K562 (cell line): ENCODE results near the gene PLD5. TPM values are rescaled to one million over a fixed set of nuclear protein-coding genes. Genes with fewer than 3 reads are reported as not detected.

Experiments
- ATAC-seq: fragments of 200-7000 bp; cut with Tn5 transposase; 3 replicates; pipeline ENCODE4 v1.9.1; 2020; ENCODE audit warnings: moderate library complexity
- BruUV-seq: library from RNA; stranded (reverse); fragments of 400-500 nt; replicated peaks from 2 replicates; lab custom pipeline; 2021; lab: Mats Ljungman, UMichigan
- CTCF ChIA-PET: fragments of 300-600 bp; formaldehyde crosslinking; extraction: SDS; loops from one replicate; lab custom pipeline; 2021; ENCODE audit warnings: low intra/inter-chr PET ratio; lab: Yijun Ruan, JAX
- POLR2A ChIA-PET: fragments of 300-600, 350-650 bp; sonication (Branson Sonifier 250); formaldehyde crosslinking; extraction: SDS; loops from one replicate; lab custom pipeline; 2021; ENCODE audit warnings: antibody characterized with exemption, inconsistent platforms; lab: Yijun Ruan, JAX
- DNase-seq, 4 experiments: peaks; one replicate each; pipeline versions ENCODE4 v3.0.0 to v3.0.0-alpha.2; 2011 to 2018; ENCODE audit warnings: low spot score in 3 of 4, mixed read lengths in 3 of 4; ENCODE audit errors: extremely low read depth in 1 of 4
- FAIRE-seq: peaks from 2 replicates; lab custom pipeline; 2011; peaks lifted over from hg19 to GRCh38; lab: Jason Lieb, UNC
- H2AFZ ChIP-seq: 2 replicates; pipeline ENCODE4 v1.6.0; 2011; ENCODE audit warnings: low read depth, low read length, control low read depth, inconsistent platforms
- H3K27ac ChIP-seq: fragments of 200-600 bp; 3 replicates; pipeline ENCODE4 v1.8.0; 2011; ENCODE audit warnings: low read depth, mild to moderate bottlenecking, control low read depth, inconsistent platforms, low read length, moderate library complexity, mixed read lengths; ENCODE audit errors: extremely low read depth
- H3K27me3 ChIP-seq, 2 experiments: fragments of 300-600 bp in 1 of 2; 2 replicates in 1 of 2; 3 replicates in 1 of 2; pipeline versions ENCODE4 v1.6.0 to v1.8.0; 2011; ENCODE audit warnings: inconsistent platforms in 2 of 2, low read length in 2 of 2, mild to moderate bottlenecking in 1 of 2, mixed read lengths in 1 of 2, moderate library complexity in 1 of 2; ENCODE audit not compliant: control insufficient read depth in 2 of 2, insufficient read depth in 2 of 2
- H3K36me3 ChIP-seq: fragments of 300-600 bp; 3 replicates; pipeline ENCODE4 v1.8.0; 2011; ENCODE audit warnings: mild to moderate bottlenecking, low read length, inconsistent platforms; ENCODE audit not compliant: control insufficient read depth, insufficient read depth
- H3K4me1 ChIP-seq, 2 experiments: fragments of 200-600 bp in 1 of 2; replicated peaks in 1 of 2; 2 replicates in 1 of 2; 3 replicates in 1 of 2; pipeline versions ENCODE4 v1.5.1 to v1.8.0; 2011; ENCODE audit warnings: inconsistent platforms in 2 of 2, low read length in 2 of 2, mild to moderate bottlenecking in 1 of 2, mixed read lengths in 1 of 2, moderate library complexity in 1 of 2; ENCODE audit not compliant: control insufficient read depth in 2 of 2, insufficient read depth in 2 of 2
- H3K4me2 ChIP-seq: 2 replicates; pipeline ENCODE4 v1.6.1; 2011; ENCODE audit warnings: low read length, control low read depth, inconsistent platforms, mixed read lengths; ENCODE audit not compliant: insufficient read depth
- H3K4me3 ChIP-seq: fragments of 200-600 bp; sonication (generic), shearing (Covaris generic); 2 replicates; pipeline ENCODE4 v1.5.1; 2016; ENCODE audit warnings: control low read depth, inconsistent platforms
- H3K79me2 ChIP-seq: fragments of 200-600 bp; 3 replicates; pipeline ENCODE4 v1.8.0; 2011; ENCODE audit warnings: low read length, inconsistent platforms; ENCODE audit not compliant: control insufficient read depth, insufficient read depth
- H3K9ac ChIP-seq, 2 experiments: 2 replicates each; pipeline versions ENCODE4 v1.6.0 to v1.6.1; 2011; ENCODE audit warnings: low read depth in 2 of 2, low read length in 2 of 2, control low read depth in 1 of 2, inconsistent platforms in 1 of 2, mild to moderate bottlenecking in 1 of 2, mixed read lengths in 1 of 2; ENCODE audit not compliant: insufficient read depth in 1 of 2
- H3K9me1 ChIP-seq: one replicate; pipeline ENCODE4 v1.6.0; 2011; ENCODE audit warnings: inconsistent platforms, mild to moderate bottlenecking, low read length, moderate library complexity; ENCODE audit not compliant: control insufficient read depth, insufficient read depth
- H3K9me3 ChIP-seq: replicated peaks from 2 replicates; pipeline ENCODE4 v1.5.1; 2011; ENCODE audit warnings: low read depth, low read length, inconsistent platforms; ENCODE audit not compliant: control insufficient read depth, insufficient read depth
- H4K20me1 ChIP-seq: replicated peaks from 2 replicates; pipeline ENCODE4 v1.6.1; 2011; ENCODE audit warnings: low read length, inconsistent platforms, mixed read lengths; ENCODE audit not compliant: control insufficient read depth, insufficient read depth
- ATF7 ChIP-seq: fragments of 450-650 bp; IDR thresholded peaks from 2 replicates; pipeline ENCODE4 v1.7.1; 2014; ENCODE audit warnings: mild to moderate bottlenecking, moderate library complexity
- CXXC5 ChIP-seq: fragments of 250-450 bp; sonication (Bioruptor Pico); IDR thresholded peaks from 2 replicates; pipeline ENCODE4 v1.8.0; 2022; ENCODE audit warnings: inconsistent platforms, mild to moderate bottlenecking, moderate library complexity
- DMBX1 ChIP-seq: fragments of 250-450 bp; sonication (Bioruptor Pico); IDR thresholded peaks from 2 replicates; pipeline ENCODE4 v1.8.0; 2022; ENCODE audit warnings: inconsistent platforms, mild to moderate bottlenecking, moderate library complexity, borderline replicate concordance
- ETV1 ChIP-seq: fragments of 450-650 bp; conservative IDR thresholded peaks from 2 replicates; pipeline ENCODE4 v1.6.1; 2016; ENCODE audit warnings: missing genetic modification characterization, control low read depth, low read depth, missing compliant biosample characterization
- EWSR1 ChIP-seq: fragments of 450-650 bp; IDR thresholded peaks from 2 replicates; pipeline ENCODE4 v1.6.1; 2018; ENCODE audit warnings: borderline replicate concordance, mild to moderate bottlenecking, low read depth, moderate library complexity; ENCODE audit not compliant: partially characterized antibody
- FOXP1 ChIP-seq: sonication (generic); formaldehyde crosslinking; IDR thresholded peaks from 2 replicates; pipeline ENCODE4 v1.8.0; 2022; ENCODE audit warnings: mild to moderate bottlenecking, missing genetic modification reagents
- GTF2F1 ChIP-seq: IDR thresholded peaks from 2 replicates; pipeline ENCODE4 v1.6.1; 2011; ENCODE audit warnings: low read depth, low read length, improper control_type of control experiment
- HDGF ChIP-seq: fragments of 450-650 bp; IDR thresholded peaks from 2 replicates; pipeline ENCODE4 v1.6.1; 2016
- MAFF ChIP-seq: IDR thresholded peaks from 2 replicates; pipeline ENCODE4 v1.6.1; 2012; ENCODE audit warnings: low read length, improper control_type of control experiment
- MAFK ChIP-seq: IDR thresholded peaks from 2 replicates; pipeline ENCODE4 v1.6.1; 2011; ENCODE audit warnings: low read length, improper control_type of control experiment
- MCM2 ChIP-seq: fragments of 450-650 bp; IDR thresholded peaks from 2 replicates; pipeline ENCODE4 v1.6.1; 2017; ENCODE audit warnings: low read depth, mild to moderate bottlenecking
- MXI1 ChIP-seq: IDR thresholded peaks from 2 replicates; pipeline ENCODE4 v1.6.1; 2011; ENCODE audit warnings: low read depth, mild to moderate bottlenecking, improper control_type of control experiment, low read length
- MYC ChIP-seq, 2 experiments: fragments of 250-450 bp in 1 of 2; sonication (Bioruptor Pico) in 1 of 2; IDR thresholded peaks; 2 replicates each; pipeline versions ENCODE4 v1.5.1 to v1.6.1; 2012 to 2021; ENCODE audit warnings: low read depth in 2 of 2, borderline replicate concordance in 1 of 2, improper control_type of control experiment in 1 of 2, low read length in 1 of 2, mild to moderate bottlenecking in 1 of 2, moderate library complexity in 1 of 2
- NCOA1 ChIP-seq: fragments of 450-650 bp; IDR thresholded peaks from 2 replicates; pipeline ENCODE4 v1.6.1; 2016; ENCODE audit warnings: low read depth
- NR4A1 ChIP-seq, 2 experiments: fragments of 250-450 bp in 1 of 2; fragments of 450-650 bp in 1 of 2; sonication (Bioruptor Pico) in 1 of 2; IDR thresholded peaks; 2 replicates each; pipeline versions ENCODE4 v1.4.0 to v1.6.1; 2016 to 2020; ENCODE audit warnings: mild to moderate bottlenecking in 2 of 2, missing compliant biosample characterization in 1 of 2, missing genetic modification characterization in 1 of 2, moderate library complexity in 1 of 2
- RBM17 ChIP-seq: fragments of 200-400 bp; formaldehyde crosslinking; IDR thresholded peaks from 2 replicates; pipeline ENCODE4 v1.6.1; 2017; ENCODE audit warnings: low read depth, mild to moderate bottlenecking, low read length, borderline replicate concordance
- ZC3H8 ChIP-seq: fragments of 450-650 bp; IDR thresholded peaks from 2 replicates; pipeline ENCODE4 v1.6.1; 2017
- ZNF165 ChIP-seq: fragments of 250-450 bp; sonication (Bioruptor Pico); IDR thresholded peaks from 2 replicates; pipeline ENCODE4 v1.4.0; 2020; ENCODE audit warnings: borderline replicate concordance
- ZNF277 ChIP-seq: fragments of 250-450 bp; sonication (Bioruptor Pico); IDR thresholded peaks from 2 replicates; pipeline ENCODE4 v1.8.0; 2022; ENCODE audit warnings: inconsistent platforms, mild to moderate bottlenecking, moderate library complexity, borderline replicate concordance
- ZNF280B ChIP-seq: fragments of 250-450 bp; sonication (Bioruptor Pico); IDR thresholded peaks from 2 replicates; pipeline ENCODE4 v1.5.1; 2021; ENCODE audit warnings: mild to moderate bottlenecking
- WGBS: fragments of 100-300 bp; shearing (Covaris generic); methylation state at CpG from one replicate; pipeline ENCODE4 v1.1.6; 2016; ENCODE audit warnings: low coverage, mixed read lengths; ENCODE audit not compliant: insufficient coverage; ENCODE audit errors: missing lambda C conversion rate; 5-methylcytosine and 5-hydroxymethylcytosine counted together
- in situ Hi-C: fragments of 300-500 bp; cut with MboI; formaldehyde crosslinking; loops from 4 replicates; pipeline ENCODE4 v1.15.0; 2018; ENCODE audit warnings: inconsistent platforms, mixed read lengths
- intact Hi-C: fragments of 100-400 bp; cut with micrococcal nuclease; formaldehyde crosslinking; loops from 2 replicates; pipeline ENCODE4 v1.14.2; 2022
- polyA plus RNA-seq, 8 experiments: library from polyadenylated mRNA; depleted of rRNA in 4 of 8; stranded (reverse) in 5 of 8; unstranded in 3 of 8; fragments of >200 nt; fragmentation: Nextera tagmentation in 2 of 8; fragmentation: Illumina TruSeq in 1 of 8; extraction: Ambion mirVana in 2 of 8; extraction: Trizol in 1 of 8; gene quantifications; 2 replicates each; pipeline versions ENCODE4 v1.2.1 to v1.2.3, GENCODE V29; 2011 to 2014; ENCODE audit warnings: inconsistent platforms in 1 of 8, missing spikeins in 1 of 8
- total RNA-seq, 7 experiments: library from RNA; depleted of rRNA in 6 of 7; stranded (reverse); fragments of >200 nt in 6 of 7; fragmentation: Illumina TruSeq in 2 of 7; extraction: Trizol in 2 of 7; gene quantifications; 2 replicates each; pipeline versions ENCODE4 v1.2.1 to v1.2.3, GENCODE V29; 2011 to 2021; ENCODE audit warnings: low replicate concordance in 1 of 7
- TF ChIP-seq, protein P1 (sequence below): sonication (generic); formaldehyde crosslinking; IDR thresholded peaks from 2 replicates; pipeline ENCODE4 v1.8.1; 2022; ENCODE audit warnings: missing genetic modification reagents

PLD5 gene
- total and polyA plus RNA-seq, 9 of the 15 experiments (the other 6 are each of a cell fraction or from before 2014, with no cell fraction given) = not detected

GRCh38 chr1:242140836-242141235 is 383.7 kb downstream of the PLD5 start (continued):
- no peak for TF ChIP-seq ETV1 (tag)
- no peak for TF ChIP-seq HDGF
- no peak for TF ChIP-seq FOXP1
- TF ChIP-seq RBM17 = no peak
- TF ChIP-seq DMBX1 (CRISPR knock-in tag) = no peak
- TF ChIP-seq ZNF165 (CRISPR knock-in tag) = no peak
- no peak for TF ChIP-seq MAFF

- no TSS peak for BruUV-seq
- no peak for FAIRE-seq
- in situ Hi-C loops = no loop called here
- TF ChIP-seq, protein P1, sequence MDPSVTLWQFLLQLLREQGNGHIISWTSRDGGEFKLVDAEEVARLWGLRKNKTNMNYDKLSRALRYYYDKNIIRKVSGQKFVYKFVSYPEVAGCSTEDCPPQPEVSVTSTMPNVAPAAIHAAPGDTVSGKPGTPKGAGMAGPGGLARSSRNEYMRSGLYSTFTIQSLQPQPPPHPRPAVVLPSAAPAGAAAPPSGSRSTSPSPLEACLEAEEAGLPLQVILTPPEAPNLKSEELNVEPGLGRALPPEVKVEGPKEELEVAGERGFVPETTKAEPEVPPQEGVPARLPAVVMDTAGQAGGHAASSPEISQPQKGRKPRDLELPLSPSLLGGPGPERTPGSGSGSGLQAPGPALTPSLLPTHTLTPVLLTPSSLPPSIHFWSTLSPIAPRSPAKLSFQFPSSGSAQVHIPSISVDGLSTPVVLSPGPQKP (CRISPR knock-in tag) = no peak
- no peak for TF ChIP-seq ATF7
- TF ChIP-seq NCOA1 = no peak
- TF ChIP-seq MXI1 = no peak
- TF ChIP-seq CXXC5 = no peak
- no peak for TF ChIP-seq NR4A1 (CRISPR knock-in tag; IDR thresholded peaks at IDR 0.05)
- no peak for TF ChIP-seq NR4A1 (tag; IDR thresholded peaks at IDR 0.05)
- TF ChIP-seq EWSR1 = no peak
- no peak for TF ChIP-seq ZNF280B (CRISPR knock-in tag)
- no peak for TF ChIP-seq MAFK
- TF ChIP-seq MYC (IDR thresholded peaks at IDR 0.05; ENCODE audit: low read depth, low read length) = no peak
- no peak for TF ChIP-seq MYC (CRISPR knock-in tag; IDR thresholded peaks at IDR 0.05; ENCODE audit: borderline replicate concordance, low read depth)
- TF ChIP-seq MCM2 = no peak
- TF ChIP-seq ZC3H8 = no peak
- no peak for TF ChIP-seq ZNF277 (CRISPR knock-in tag)
- no peak for TF ChIP-seq GTF2F1
Observed at GRCh38 chr1:242139986-242140385, 384.5 kb downstream of the PLD5 start.

More at GRCh38 chr1:242139986-242140385, 384.5 kb downstream of the PLD5 start:
- ChIA-PET CTCF (no interaction called here), POLR2A (no interaction called here)
- Histone ChIP-seq H3K4me2 (no peak overlapping the region), H3K9me3 (no peaks in the 10 kb centered on the region), H3K36me3 (no peaks in the 10 kb centered on the region), H3K27me3 (no peaks in the 10 kb centered on the region), H4K20me1 (no peaks in the 10 kb centered on the region), H3K9me1 (no peaks in the 10 kb centered on the region), H3K4me3 (no peak overlapping the region), H3K4me1 (no peaks in the 10 kb centered on the region), H3K9ac (no peak overlapping the region), H2AFZ (no peak overlapping the region), H3K79me2 (no peaks in the 10 kb centered on the region), H3K27ac (no peak overlapping the region)
- intact Hi-C loops = no loop called here
- no peak for ATAC-seq
- no peak for DNase-seq
- WGBS = 0% methylated on average over 4 of the region's 4 CpGs
